Stimulated activated CD8-positive, alpha-beta memory T cell treated with anti-CD3 and anti-CD28 coated beads, Interleukin-12 subunit alpha, Interleukin-12 subunit beta, amount 100 ng/mL, for 4 hours (primary cell): Measurements from ENCODE around the gene DDX11.
"Not testable (repeated sequence)": the region's sequence is repeated elsewhere in the genome, so short reads cannot be mapped to it uniquely, and the experiment has no call there.

Experiments used
- DNase-seq: peaks from one replicate; pipeline ENCODE4 v3.0.0-alpha.2; 2020; ENCODE audit warnings: low read depth

DDX11 gene

GRCh38 chr12:31099434-31099833 lies 25.8 kb downstream of the DDX11 start:
- not testable (repeated sequence) for DNase-seq

DNA sequence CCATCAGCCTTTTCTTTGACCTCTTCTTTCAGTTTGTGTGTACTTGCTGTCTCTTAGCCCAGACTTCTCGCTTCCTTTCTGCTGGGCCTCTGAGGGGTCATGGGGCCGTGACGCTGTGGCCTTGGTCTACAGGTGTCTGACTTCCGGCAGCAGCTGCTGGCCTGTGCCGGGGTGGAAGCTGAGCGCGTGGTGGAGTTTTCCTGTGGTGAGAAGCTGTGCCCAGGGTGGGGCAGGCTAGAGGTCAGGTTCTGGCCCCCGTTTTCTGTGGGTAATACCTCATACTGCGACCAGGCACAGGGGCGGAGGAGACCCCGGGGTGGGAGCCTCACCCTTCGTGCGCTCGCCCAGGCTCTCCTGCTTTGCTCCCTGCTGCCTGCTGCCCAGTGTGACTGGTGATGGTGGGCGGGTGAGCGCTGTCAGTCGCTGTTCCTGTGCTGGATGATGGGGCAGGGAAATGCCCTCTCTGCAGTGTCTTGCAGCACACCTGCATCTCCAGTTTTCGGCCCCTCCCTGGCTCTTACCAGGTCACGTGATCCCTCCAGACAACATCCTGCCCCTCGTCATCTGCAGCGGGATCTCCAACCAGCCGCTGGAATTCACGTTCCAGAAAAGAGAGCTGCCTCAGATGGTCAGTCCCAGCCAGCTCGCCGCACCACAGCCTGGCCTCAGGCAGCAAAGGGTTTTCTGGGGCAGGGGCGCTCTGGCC lies 27.0 kb downstream of the DDX11 start:
- not testable (repeated sequence) for DNase-seq

DNA sequence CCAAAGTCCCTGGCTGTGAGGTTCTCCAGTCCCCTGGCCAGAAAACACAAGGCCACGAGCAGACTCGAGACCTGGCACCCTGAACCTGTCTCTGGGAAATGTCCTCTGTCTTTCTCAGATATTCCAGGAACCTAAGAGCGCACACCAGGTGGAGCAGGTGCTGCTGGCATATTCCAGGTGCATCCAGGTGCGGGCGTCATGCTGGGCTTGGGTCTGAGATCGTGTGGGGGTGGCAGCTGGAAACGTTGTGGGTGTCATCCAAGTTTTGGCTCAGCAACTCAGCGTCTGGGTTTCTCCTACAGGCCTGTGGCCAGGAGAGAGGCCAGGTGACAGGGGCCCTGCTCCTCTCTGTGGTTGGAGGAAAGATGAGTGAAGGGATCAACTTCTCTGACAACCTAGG lies 28.5 kb downstream of the DDX11 start:
- not testable (repeated sequence) for DNase-seq

DNA sequence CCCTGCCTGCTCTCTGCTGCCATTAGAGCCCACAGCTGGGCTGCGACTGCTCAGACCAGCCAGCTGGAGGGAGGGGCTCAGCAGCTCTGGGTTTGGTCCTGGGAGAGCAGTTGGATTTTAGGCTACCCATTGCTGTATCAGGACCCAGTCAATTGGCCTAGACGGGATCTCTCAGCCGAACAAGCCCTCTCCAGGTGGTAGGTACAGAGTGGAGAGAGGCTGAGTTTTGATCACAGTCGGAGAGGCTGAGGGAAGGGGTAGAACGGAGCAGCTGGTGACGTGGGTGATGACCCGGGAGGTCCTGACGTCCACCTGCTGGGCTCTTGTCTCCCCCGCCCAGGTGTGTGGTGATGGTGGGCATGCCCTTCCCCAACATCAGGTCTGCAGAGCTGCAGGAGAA lies 28.9 kb downstream of the DDX11 start:
- DNase-seq: not testable (repeated sequence)

DNA sequence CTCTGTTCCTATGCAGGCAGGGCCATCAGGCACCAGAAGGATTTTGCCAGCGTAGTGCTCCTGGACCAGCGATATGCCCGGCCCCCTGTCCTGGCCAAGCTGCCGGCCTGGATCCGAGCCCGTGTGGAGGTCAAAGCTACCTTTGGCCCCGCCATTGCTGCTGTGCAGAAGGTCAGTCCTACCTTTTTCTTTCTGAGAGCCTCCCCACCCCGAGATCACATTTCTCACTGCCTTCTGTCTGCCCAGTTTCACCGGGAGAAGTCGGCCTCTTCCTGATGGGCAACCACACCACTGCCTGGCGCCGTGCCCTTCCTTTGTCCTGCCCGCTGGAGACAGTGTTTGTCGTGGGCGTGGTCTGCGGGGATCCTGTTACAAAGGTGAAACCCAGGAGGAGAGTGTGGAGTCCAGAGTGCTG lies 29.9 kb downstream of the DDX11 start:
- DNase-seq: not testable (repeated sequence)

DNA sequence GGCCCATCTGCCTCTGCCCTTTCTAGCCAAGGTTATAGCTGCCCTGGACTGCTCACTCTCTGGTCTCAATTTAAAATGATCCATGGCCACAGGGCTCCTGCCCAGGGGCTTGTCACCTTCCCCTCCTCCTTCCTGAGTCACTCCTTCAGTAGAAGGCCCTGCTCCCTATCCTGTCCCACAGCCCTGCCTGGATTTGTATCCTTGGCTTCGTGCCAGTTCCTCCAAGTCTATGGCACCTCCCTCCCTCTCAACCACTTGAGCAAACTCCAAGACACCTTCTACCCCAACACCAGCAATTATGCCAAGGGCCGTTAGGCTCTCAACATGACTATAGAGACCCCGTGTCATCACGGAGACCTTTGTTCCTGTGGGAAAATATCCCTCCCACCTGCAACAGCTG lies 30.6 kb downstream of the DDX11 start:
- DNase-seq: not testable (repeated sequence)

DNA sequence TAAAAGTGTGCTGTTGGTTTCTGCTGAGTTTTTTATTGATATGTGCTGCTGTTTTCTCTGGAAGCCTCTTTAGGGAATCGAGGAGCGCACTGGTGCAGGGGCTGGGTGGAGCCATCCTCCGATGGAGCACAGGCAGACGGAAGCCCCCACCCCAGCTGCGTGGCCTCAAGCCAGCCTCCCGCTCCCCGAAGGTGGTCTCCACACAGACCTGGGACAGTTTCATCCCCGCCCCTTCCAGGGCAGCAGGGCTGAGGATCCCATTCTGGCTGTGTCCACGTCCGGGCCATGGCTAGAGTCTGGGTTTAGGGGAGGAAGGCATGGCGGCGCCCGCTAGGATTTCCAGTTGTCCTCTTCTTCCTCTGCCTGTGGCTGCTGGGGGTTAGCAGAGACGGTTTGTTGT lies 31.1 kb downstream of the DDX11 start:
- not testable (repeated sequence) for DNase-seq

DNA sequence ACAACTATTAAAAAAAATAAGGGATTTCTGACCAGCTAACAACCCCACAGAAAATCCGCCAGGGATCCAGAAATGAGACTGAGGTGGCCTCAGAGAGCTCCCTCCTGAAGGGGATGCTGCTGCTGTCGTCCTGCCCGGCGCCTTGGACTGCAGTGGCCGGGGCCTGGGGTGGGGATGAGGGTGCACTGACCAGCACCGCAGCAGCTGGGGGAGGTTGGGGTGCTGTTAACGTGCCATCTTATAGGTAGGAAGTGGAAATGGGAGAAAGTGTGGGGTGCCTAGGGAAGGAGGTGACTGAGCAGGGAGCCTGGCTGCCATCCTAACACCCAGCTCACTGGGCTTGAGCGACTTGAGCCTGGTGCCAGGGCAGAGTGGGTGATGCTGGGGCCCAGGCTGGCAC lies 32.0 kb downstream of the DDX11 start:
- no peak for DNase-seq

DNA sequence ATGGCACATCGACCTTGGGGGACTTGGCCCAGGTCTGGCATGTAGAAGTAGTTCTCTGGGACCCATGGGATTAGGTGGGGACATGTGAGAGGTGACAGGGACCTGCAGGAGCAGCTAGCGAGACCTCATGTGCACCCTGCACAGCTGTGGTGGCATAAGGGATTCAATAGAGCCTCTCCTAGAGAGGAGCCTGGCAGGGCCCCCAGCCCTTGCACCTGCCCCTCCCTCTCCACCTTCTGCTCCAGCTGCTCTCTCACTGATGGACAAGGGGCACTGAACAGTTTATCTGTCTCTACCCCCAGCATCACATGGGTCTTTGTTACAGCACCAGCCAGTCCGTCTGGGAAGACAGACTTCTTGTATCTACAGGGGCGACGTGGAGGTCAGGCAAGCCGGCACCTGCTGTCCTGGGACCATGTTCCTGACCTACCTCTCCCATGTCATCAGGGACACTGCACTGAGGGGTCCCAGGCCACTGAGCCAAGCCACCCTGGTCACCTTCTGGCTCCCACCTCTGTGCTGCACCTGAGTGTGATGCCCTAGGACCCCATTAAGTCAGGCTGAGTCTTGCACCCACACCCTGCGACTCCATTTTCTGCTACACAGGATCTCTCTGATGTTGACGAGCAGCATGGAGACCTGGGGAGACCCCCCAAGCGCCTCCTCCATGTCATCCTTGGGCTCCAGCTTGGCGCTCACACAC lies 32.6 kb downstream of the DDX11 start:
- no peak for DNase-seq

- DNase-seq: not testable (repeated sequence)
Measured at GRCh38 chr12:31109773-31110172, 36.1 kb downstream of the DDX11 start.

- not testable (repeated sequence) for DNase-seq
Measured at GRCh38 chr12:31110263-31110662, 36.6 kb downstream of the DDX11 start.

GRCh38 chr12:31115092-31115601 lies 41.5 kb downstream of the DDX11 start:
- not testable (repeated sequence) for DNase-seq

GRCh38 chr12:31116846-31117202 lies 43.2 kb downstream of the DDX11 start:
- not testable (repeated sequence) for DNase-seq

DNA sequence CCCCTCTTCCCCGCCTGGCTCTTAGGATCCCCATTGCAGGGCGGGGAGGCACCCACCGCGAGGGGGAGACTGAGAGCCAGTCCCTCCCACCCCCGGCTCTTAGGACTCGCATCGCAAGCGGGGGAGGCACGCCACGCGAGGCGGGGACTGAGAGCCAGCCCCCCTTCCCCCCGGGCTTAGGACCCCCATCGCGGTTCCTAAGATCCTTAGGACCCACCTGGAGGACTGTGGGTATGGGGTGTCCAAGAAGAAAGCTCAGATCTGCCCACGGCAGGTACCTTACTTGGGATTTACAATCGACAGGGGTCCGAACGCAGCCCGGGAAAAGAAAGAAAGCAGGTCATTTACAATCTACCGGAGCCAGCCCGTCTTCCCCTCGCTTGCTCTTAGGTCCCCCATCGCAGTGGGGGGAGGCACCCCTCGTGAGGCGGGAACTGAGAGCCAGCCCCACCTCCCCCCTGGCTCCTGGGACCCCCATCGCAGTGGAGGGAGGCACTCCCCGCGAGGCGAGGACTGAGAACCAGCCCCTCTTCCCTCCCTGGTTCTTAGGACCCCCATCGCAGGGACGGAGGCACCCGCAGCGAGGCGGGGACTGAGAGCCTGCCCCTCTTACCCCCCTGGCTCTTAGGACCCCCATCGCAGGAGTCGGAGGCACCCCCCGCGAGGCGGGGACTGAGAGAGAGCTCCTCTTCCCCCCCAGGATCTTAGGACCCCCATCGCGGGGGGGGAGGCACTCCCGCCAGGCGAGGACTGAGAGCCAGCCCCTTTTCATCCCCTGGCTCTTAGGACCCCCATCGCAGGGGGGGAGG lies 43.7 kb downstream of the DDX11 start:
- peak; percentile 56 for DNase-seq

DNA sequence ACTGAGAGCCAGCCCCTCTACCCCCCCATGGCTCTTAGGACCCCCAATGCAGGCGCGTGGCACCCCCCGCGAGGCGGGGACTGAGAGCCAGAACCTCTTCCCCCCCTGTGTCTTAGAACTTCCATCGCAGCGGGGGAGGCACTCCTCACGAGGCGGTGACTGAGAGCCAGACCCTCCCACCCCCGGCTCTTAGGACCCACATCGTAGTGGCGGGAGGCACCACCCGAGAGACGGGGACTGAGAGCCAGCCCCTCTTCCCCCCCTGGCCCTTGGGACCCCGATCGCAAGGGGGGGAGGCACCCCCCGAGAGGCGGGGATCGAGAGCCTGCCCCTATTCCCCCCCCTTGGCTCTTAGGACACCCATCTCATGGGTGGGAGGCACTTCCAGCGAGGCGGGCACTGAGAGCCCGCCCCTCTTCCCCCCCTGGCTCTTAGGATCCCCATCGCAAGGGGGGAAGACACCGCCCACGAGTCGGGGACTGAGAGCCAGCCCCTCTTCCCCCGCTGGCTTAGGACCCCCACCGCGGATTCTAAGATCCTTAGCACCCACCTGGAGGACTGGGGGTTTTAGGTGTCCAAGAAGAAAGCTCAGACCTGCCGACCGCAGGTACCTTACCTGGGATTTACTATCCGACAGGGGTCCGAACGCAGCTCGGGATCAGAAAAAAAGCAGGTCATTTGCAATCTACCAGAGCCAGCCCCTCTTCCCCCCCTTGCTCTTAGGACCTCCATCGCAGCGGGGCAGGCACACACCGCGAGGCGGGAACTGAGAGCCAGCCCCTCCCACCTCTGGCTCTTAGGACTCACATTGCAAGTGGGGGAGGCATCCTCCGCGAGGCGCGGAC lies 44.9 kb downstream of the DDX11 start:
- peak; percentile 35 for DNase-seq

GRCh38 chr12:31119192-31119802 lies 45.6 kb downstream of the DDX11 start:
- no peak for DNase-seq

- no peak for DNase-seq
Measured at GRCh38 chr12:31119803-31120211, 46.1 kb downstream of the DDX11 start.

GRCh38 chr12:31120392-31121008 lies 46.8 kb downstream of the DDX11 start:
- no peak for DNase-seq

DNA sequence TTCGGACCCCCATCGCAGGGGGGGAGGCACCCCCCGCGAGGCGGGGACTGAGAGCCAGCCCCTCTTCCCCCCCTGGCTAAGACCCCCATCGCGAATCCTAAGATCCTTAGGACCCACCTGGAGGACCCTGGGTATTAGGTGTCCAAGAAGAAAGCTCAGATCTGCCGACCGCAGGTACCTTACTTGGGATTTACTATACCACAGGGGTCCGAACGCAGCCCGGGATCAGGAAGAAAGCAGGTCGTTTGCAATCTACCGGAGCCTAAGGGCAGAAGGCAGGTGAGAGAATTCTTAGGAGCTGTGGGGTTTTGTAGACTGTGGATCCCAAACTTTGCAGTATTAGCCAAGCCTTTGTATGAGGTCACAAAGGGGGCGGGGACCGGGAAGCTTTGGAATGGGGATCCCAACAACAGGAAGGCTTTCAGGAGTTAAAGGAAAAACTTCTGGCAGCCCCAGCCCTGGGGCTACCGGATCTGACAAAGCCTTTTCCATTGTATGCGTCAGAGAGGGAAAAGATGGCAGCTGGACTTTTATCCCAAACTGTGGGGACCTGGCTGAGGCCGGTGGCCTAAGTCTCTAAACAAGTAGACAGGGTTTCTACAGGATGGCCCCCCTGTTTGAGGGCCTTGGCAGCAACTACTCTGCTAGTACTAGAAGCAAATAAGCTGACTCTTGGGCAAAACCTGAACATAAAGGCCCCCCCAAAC lies 47.5 kb downstream of the DDX11 start:
- not testable (repeated sequence) for DNase-seq

DNA sequence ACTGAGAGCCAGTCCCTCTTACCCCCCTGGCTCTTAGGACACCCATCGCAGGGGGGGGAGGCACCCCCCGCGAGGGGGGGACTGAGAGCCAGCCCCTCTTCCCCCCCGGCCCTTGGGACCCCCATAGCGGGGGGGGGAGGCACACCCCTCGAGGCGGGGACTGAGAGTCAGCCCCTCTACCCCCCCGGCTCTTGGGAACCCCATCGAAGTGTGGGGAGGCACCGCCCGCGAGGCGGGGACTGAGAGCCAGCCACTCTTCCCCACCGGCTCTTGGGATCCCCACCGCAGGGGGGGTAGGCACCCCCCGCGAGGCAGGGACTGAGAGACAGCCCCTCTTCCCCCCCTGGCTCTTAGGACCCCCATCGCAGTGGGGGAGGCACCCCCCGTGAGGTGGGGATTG lies 48.8 kb downstream of the DDX11 start:
- no peak for DNase-seq
